Breast epithelium (tissue), 4 donors: ENCODE data around the gene PDGFB. TPM values are rescaled to one million over a fixed set of nuclear protein-coding genes. Genes with fewer than 3 reads are reported as not detected.

Experiments used
- DNase-seq, 2 donors: peaks; one replicate each; pipeline ENCODE4 v3.0.0-alpha.2; 2019; ENCODE audit warnings: low spot score in 2 of 2
- H3K27ac ChIP-seq, 2 donors: fragments of 200-600 bp; sonication (generic) in 1 of 2; one replicate each; pipeline ENCODE4 v1.5.1; 2016 to 2019; ENCODE audit warnings: mild to moderate bottlenecking in 1 of 2
- H3K27me3 ChIP-seq, 2 donors: fragments of 200-600 bp; sonication (generic) in 1 of 2; one replicate each; pipeline versions ENCODE4 v1.5.1 to v1.6.0; 2017 to 2019; ENCODE audit warnings: control low read depth in 1 of 2, mild to moderate bottlenecking in 1 of 2
- H3K36me3 ChIP-seq: fragments of 200-600 bp; one replicate; pipeline ENCODE4 v1.5.1; 2019
- H3K4me1 ChIP-seq, 2 donors: fragments of 200-600 bp; sonication (generic); one replicate each; pipeline ENCODE4 v1.5.1; 2016 to 2019; ENCODE audit warnings: control low read depth in 1 of 2
- H3K4me3 ChIP-seq, 3 donors: fragments of 200-600 bp; sonication (generic); 1 replicate in 2 of 3; 2 replicates in 1 of 3; pipeline ENCODE4 v1.5.1; 2016 to 2019; ENCODE audit warnings: mild to moderate bottlenecking in 3 of 3, moderate library complexity in 2 of 3
- H3K9me3 ChIP-seq, 2 donors: fragments of 200-600 bp; sonication (generic) in 1 of 2; one replicate each; pipeline ENCODE4 v1.5.1; 2016 to 2019; ENCODE audit warnings: control low read depth in 1 of 2
- POLR2A ChIP-seq: fragments of 450-650 bp; IDR thresholded peaks from one replicate; pipeline ENCODE4 v1.6.1; 2016; ENCODE audit warnings: antibody characterized with exemption, mild to moderate bottlenecking, moderate library complexity
- POLR2AphosphoS5 ChIP-seq, 3 donors: sonication (generic); formaldehyde crosslinking; IDR thresholded peaks; one replicate each; pipeline ENCODE4 v1.6.1; 2017; ENCODE audit warnings: antibody characterized with exemption in 3 of 3
- intact Hi-C: fragments of 100-400 bp; cut with DNase I; formaldehyde crosslinking; loops from one replicate; pipeline ENCODE4 v1.15.1; 2023; ENCODE audit warnings: low total_unique reads
- total RNA-seq, 3 donors: library from RNA; depleted of rRNA; stranded (reverse); fragments of >200 nt; gene quantifications; one replicate each; pipeline ENCODE4 v1.1.0, GENCODE V29; 2016
- TF ChIP-seq, protein P1 (sequence below), 3 donors: fragments of 450-650 bp; IDR thresholded peaks; one replicate each; pipeline ENCODE4 v1.5.1; 2016 to 2017; ENCODE audit warnings: antibody characterized with exemption in 3 of 3, mild to moderate bottlenecking in 3 of 3, moderate library complexity in 3 of 3

The PDGFB gene
- total RNA-seq, 3 donors from 2014 or later: 5.3 to 11.1 (median 8.5) TPM

DNA sequence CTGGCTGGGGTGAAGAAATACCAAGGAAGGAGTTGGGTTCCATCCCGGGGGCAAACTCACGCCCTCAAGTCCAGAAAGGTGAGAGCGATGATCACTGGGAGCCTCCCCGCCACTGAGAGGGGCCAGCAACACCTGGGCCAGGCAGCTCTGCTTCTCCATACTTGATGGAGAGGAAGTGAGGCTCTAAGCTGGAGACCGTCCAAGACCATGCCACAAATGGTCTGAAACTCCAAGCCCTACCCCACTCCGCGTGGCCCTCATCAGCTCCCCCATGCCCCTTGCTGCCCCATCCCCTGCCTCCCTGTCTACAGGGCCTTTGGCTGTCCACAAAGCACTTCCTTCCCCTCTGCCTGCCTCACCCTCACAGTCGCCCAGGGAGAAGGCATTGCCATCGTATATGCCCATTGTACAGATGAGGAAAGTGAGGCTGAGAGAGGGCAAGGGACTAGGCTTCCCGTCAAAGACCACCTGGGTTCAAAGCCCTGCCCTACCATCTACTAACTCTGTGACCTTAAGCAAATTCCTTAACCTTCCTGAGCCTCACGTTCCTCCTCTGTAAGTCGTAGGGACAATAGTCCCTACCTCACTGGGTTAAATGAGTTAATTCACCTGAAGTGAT lies 4.4 kb upstream of the PDGFB start:
- Histone ChIP-seq H3K36me3 (no peaks in the 10 kb centered on the region), H3K27ac (no peak overlapping the region), H3K4me1 (peaks cover 0 to 13% of the 10 kb centered on the region in 2 donors), H3K4me3 (no peak overlapping the region), H3K9me3 (no peaks in the 10 kb centered on the region), H3K27me3 (no peaks in the 10 kb centered on the region)
- TF ChIP-seq POLR2A: no peak
- no peak for TF ChIP-seq POLR2AphosphoS5 (IDR thresholded peaks at IDR 0.05)
- TF ChIP-seq, protein P1, sequence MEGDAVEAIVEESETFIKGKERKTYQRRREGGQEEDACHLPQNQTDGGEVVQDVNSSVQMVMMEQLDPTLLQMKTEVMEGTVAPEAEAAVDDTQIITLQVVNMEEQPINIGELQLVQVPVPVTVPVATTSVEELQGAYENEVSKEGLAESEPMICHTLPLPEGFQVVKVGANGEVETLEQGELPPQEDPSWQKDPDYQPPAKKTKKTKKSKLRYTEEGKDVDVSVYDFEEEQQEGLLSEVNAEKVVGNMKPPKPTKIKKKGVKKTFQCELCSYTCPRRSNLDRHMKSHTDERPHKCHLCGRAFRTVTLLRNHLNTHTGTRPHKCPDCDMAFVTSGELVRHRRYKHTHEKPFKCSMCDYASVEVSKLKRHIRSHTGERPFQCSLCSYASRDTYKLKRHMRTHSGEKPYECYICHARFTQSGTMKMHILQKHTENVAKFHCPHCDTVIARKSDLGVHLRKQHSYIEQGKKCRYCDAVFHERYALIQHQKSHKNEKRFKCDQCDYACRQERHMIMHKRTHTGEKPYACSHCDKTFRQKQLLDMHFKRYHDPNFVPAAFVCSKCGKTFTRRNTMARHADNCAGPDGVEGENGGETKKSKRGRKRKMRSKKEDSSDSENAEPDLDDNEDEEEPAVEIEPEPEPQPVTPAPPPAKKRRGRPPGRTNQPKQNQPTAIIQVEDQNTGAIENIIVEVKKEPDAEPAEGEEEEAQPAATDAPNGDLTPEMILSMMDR (IDR thresholded peaks at IDR 0.05): no peak
- DNase-seq: no peak
- intact Hi-C loops: loop anchor here (10.0 kb wide), 1 partner anchor 46 kb away; no protein-coding TSS in a partner anchor

DNA sequence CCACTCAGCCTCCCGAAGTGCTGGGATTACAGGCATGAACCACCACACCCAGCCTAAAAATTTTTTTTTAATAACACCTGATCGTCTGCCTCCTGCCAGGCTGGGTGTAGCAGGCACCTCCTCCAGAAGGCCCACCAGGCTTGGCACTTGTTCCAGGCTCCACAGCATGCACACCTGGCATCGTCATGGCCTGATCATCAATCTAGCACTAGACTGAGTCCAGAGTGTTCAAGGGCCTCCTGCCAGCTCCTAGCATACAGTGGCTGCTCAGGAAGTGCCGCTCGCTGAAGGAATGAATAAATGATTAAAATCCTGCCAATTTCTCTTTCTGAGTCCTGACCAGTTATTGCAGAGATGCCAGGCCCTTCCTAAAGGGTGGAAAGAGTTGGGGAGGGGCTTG lies 3.5 kb upstream of the PDGFB start:
- no peak overlapping the region for H3K27ac ChIP-seq
- intact Hi-C loops: loop anchor here (10.0 kb wide), 1 partner anchor 47 kb away; no protein-coding TSS in a partner anchor

DNA sequence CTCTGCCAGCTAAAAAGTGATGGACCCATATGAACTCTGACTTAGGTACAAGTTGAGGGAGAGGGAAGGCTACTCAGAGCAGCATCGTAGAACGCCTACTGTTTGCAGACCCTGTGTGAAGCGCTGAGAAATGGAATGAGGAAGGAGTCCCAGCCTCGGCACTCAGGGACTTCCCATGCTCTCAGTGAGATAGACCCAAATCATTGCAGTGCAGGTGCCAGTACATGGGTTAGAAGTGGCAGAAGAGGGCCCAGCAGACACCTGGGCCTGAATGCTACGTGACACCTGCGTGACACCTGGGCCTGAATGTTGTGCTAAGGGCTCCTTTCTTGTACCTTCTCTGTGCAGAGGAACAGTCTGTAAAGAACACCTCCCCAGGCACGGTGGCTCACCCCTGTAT lies 2.6 kb upstream of the PDGFB start:
- Histone ChIP-seq H3K9me3 (no peaks in the 10 kb centered on the region), H3K4me1 (no peaks in the 10 kb centered on the region), H3K27ac (no peak overlapping the region), H3K36me3 (no peaks in the 10 kb centered on the region), H3K4me3 (no peak overlapping the region), H3K27me3 (no peaks in the 10 kb centered on the region)
- DNase-seq: no peak
- intact Hi-C loops: loop anchor here (10.0 kb wide), 1 partner anchor 47 kb away; no protein-coding TSS in a partner anchor
- TF ChIP-seq, protein P1 (IDR thresholded peaks at IDR 0.05): no peak
- TF ChIP-seq POLR2A: no peak
- no peak for TF ChIP-seq POLR2AphosphoS5 (IDR thresholded peaks at IDR 0.05)

More for the DNA sequence above, 3.5 kb upstream of the PDGFB start:
- H3K9me3 ChIP-seq: no peaks in the 10 kb centered on the region
- no peaks in the 10 kb centered on the region for H3K27me3 ChIP-seq
- peaks cover 0 to 7% of the 10 kb centered on the region in 2 donors for H3K4me1 ChIP-seq
- H3K4me3 ChIP-seq: no peak overlapping the region
- TF ChIP-seq, protein P1 (IDR thresholded peaks at IDR 0.05): no peak
- TF ChIP-seq POLR2AphosphoS5 (IDR thresholded peaks at IDR 0.05): no peak
- TF ChIP-seq POLR2A: no peak
- DNase-seq: no peak
- no peaks in the 10 kb centered on the region for H3K36me3 ChIP-seq

DNA sequence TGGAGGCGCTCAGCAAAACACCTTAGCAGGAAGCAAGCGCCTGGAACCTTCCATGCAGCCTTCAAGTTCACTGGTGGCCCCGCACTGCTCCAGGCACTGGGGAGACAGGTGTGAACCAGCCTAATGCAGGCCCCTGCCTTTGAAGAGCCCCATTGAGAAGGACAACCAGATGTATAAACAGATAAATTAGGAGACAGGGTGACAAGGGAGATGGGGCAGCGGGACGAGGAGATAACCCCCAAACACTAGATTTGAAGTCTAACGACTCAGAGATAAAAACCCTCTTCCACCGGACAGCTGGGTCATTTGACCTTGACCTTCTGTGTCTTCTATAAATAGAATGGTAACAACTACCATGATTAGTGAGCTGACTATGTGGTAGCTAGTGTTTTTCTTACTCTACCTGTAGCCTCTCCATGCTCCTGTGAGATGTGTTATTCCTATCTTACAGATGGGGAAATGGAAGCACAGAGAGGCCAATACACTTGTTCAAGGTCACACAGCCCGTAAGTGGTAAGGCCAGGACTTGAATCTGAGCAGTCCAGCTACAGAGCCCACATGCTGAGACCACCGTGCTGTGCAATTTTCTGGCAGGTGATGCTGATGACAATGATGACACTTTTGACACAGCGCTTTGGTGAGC lies 2.0 kb upstream of the PDGFB start:
- intact Hi-C loops: loop anchor here (10.0 kb wide), 1 partner anchor 48 kb away; no protein-coding TSS in a partner anchor
- no peaks in the 10 kb centered on the region for H3K36me3 ChIP-seq
- no peak for DNase-seq
- H3K9me3 ChIP-seq: no peaks in the 10 kb centered on the region
- no peak for TF ChIP-seq POLR2AphosphoS5 (IDR thresholded peaks at IDR 0.05)
- no peak for TF ChIP-seq POLR2A
- TF ChIP-seq, protein P1 (IDR thresholded peaks at IDR 0.05): no peak
- H3K27ac ChIP-seq: no peak overlapping the region
- H3K4me3 ChIP-seq: no peak overlapping the region
- H3K27me3 ChIP-seq: no peaks in the 10 kb centered on the region
- no peaks in the 10 kb centered on the region for H3K4me1 ChIP-seq

DNA sequence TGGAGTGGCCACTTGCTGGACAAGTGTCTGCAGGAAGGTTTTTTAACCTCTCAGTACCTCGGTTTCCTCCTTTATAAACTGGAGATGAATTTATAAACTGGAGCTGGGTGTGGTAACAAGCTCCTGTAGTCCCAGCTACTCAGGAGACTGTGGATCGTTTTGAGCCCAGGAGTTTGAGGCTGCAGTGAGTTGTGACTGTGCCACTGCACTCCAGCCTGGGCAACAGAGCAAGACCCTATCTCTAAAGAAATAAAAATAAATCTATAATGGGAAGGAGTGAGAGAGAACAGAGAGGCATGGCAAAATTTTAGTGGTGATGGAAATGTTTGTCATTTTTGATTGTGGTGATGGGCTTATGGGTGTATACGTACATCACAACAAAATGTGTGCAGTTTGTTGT lies 1.4 kb upstream of the PDGFB start:
- Histone ChIP-seq H3K27ac (no peak overlapping the region), H3K36me3 (no peaks in the 10 kb centered on the region), H3K9me3 (no peaks in the 10 kb centered on the region), H3K4me1 (peaks cover 1 to 2% of the 10 kb centered on the region in 2 donors), H3K4me3 (no peak overlapping the region), H3K27me3 (no peaks in the 10 kb centered on the region)
- intact Hi-C loops: loop anchor here (10.0 kb wide), 1 partner anchor 49 kb away; no protein-coding TSS in a partner anchor
- DNase-seq: no peak
- TF ChIP-seq POLR2AphosphoS5 (IDR thresholded peaks at IDR 0.05) (no peak), POLR2A (no peak)
